Measurements from ENCODE around the gene TRAIP.
A peak's percentile ranks its signal among the peaks of the same experiment; 100 is the strongest.

TRAIP gene

GRCh38 chr3:49883998-49884397 is 27.6 kb upstream of the TRAIP start:
- no peaks in the 10 kb centered on the region for H3K9me2 ChIP-seq (replicated peaks; ENCODE audit: control insufficient read depth, low read length)
- no peaks in the 10 kb centered on the region for H3F3A ChIP-seq (ENCODE audit: control insufficient read depth, insufficient read depth)
- H3K27me3 ChIP-seq (ENCODE audit: control insufficient read depth, low read length) = no peaks in the 10 kb centered on the region
- no peak overlapping the region for H3K4me3 ChIP-seq (ENCODE audit: low read length)
- no peak overlapping the region for H3K27ac ChIP-seq (ENCODE audit: low read depth, low read length)
- H4K20me1 ChIP-seq (ENCODE audit: control insufficient read depth, insufficient read depth, low read depth, low read length) = no peaks in the 10 kb centered on the region
- H3K4me2 ChIP-seq (ENCODE audit: low read length) = no peak overlapping the region
- H3K79me2 ChIP-seq (ENCODE audit: control insufficient read depth, low read length) = no peaks in the 10 kb centered on the region
- no peaks in the 10 kb centered on the region for H3K36me3 ChIP-seq (ENCODE audit: control insufficient read depth, low read length)
- no peak for TF ChIP-seq CTCF (IDR thresholded peaks at IDR 0.05; ENCODE audit: low read depth, low read length, poor library complexity, severe bottlenecking)
- TF ChIP-seq EZH2phosphoT487 (IDR thresholded peaks at IDR 0.05; ENCODE audit: borderline replicate concordance, low read length) = no peak
- peaks cover 25% of the 10 kb centered on the region for H3K4me1 ChIP-seq (ENCODE audit: control insufficient read depth, low read length)
- no peaks in the 10 kb centered on the region for H3K9me3 ChIP-seq (ENCODE audit: control insufficient read depth, insufficient read depth, low read length)

GRCh38 chr3:49882166-49882565 is 25.8 kb upstream of the TRAIP start:
- Histone ChIP-seq H3F3A (ENCODE audit: control insufficient read depth, insufficient read depth) (no peaks in the 10 kb centered on the region), H4K20me1 (ENCODE audit: control insufficient read depth, insufficient read depth, low read depth, low read length) (no peaks in the 10 kb centered on the region; the same call in 1 of the 2 replicates), H3K4me1 (ENCODE audit: control insufficient read depth, low read length) (peaks cover 25% of the 10 kb centered on the region), H3K36me3 (ENCODE audit: control insufficient read depth, low read length) (no peaks in the 10 kb centered on the region), H3K79me2 (ENCODE audit: control insufficient read depth, low read length) (no peaks in the 10 kb centered on the region), H3K27ac (ENCODE audit: low read depth, low read length) (no peak overlapping the region), H3K27me3 (ENCODE audit: control insufficient read depth, low read length) (no peaks in the 10 kb centered on the region), H3K9me2 (replicated peaks; ENCODE audit: control insufficient read depth, low read length) (no peaks in the 10 kb centered on the region), H3K4me2 (ENCODE audit: low read length) (peak overlapping the region; percentile 33), H3K4me3 (ENCODE audit: low read length) (no peak overlapping the region), H3K9me3 (ENCODE audit: control insufficient read depth, insufficient read depth, low read length) (no peaks in the 10 kb centered on the region)
- no peak for TF ChIP-seq CTCF (IDR thresholded peaks at IDR 0.05; ENCODE audit: low read depth, low read length, poor library complexity, severe bottlenecking)
- no peak for TF ChIP-seq EZH2phosphoT487 (IDR thresholded peaks at IDR 0.05; ENCODE audit: borderline replicate concordance, low read length)

GRCh38 chr3:49880581-49881315 is 24.4 kb upstream of the TRAIP start:
- peaks cover 25% of the 10 kb centered on the region for H3K4me1 ChIP-seq (ENCODE audit: control insufficient read depth, low read length)
- no peaks in the 10 kb centered on the region; the same call in 1 of the 2 replicates for H4K20me1 ChIP-seq (ENCODE audit: control insufficient read depth, insufficient read depth, low read depth, low read length)
- H3K79me2 ChIP-seq (ENCODE audit: control insufficient read depth, low read length) = no peaks in the 10 kb centered on the region
- H3K9me2 ChIP-seq (replicated peaks; ENCODE audit: control insufficient read depth, low read length) = no peaks in the 10 kb centered on the region
- H3F3A ChIP-seq (ENCODE audit: control insufficient read depth, insufficient read depth) = no peaks in the 10 kb centered on the region
- H3K27me3 ChIP-seq (ENCODE audit: control insufficient read depth, low read length) = no peaks in the 10 kb centered on the region
- no peaks in the 10 kb centered on the region for H3K9me3 ChIP-seq (ENCODE audit: control insufficient read depth, insufficient read depth, low read length)
- no peak overlapping the region for H3K4me3 ChIP-seq (ENCODE audit: low read length)
- H3K27ac ChIP-seq (ENCODE audit: low read depth, low read length) = no peak overlapping the region
- H3K4me2 ChIP-seq (ENCODE audit: low read length) = peak overlapping the region; percentile 33
- no peak for TF ChIP-seq EZH2phosphoT487 (IDR thresholded peaks at IDR 0.05; ENCODE audit: borderline replicate concordance, low read length)
- no peak for TF ChIP-seq CTCF (IDR thresholded peaks at IDR 0.05; ENCODE audit: low read depth, low read length, poor library complexity, severe bottlenecking)
- no peaks in the 10 kb centered on the region for H3K36me3 ChIP-seq (ENCODE audit: control insufficient read depth, low read length)
